Activated CD4-positive, alpha-beta T cell treated with anti-CD3 and anti-CD28 coated beads, Interleukin-2, amount 50 U/mL, for 1 hour (primary cell): Measurements from ENCODE around the gene SCNN1G.
"Not testable (repeated sequence)": the region's sequence is repeated elsewhere in the genome, so short reads cannot be mapped to it uniquely, and the experiment has no call there.

Experiments
- DNase-seq: peaks from one replicate; pipeline ENCODE4 v3.0.0-alpha.2; 2020

Gene SCNN1G, protein sequence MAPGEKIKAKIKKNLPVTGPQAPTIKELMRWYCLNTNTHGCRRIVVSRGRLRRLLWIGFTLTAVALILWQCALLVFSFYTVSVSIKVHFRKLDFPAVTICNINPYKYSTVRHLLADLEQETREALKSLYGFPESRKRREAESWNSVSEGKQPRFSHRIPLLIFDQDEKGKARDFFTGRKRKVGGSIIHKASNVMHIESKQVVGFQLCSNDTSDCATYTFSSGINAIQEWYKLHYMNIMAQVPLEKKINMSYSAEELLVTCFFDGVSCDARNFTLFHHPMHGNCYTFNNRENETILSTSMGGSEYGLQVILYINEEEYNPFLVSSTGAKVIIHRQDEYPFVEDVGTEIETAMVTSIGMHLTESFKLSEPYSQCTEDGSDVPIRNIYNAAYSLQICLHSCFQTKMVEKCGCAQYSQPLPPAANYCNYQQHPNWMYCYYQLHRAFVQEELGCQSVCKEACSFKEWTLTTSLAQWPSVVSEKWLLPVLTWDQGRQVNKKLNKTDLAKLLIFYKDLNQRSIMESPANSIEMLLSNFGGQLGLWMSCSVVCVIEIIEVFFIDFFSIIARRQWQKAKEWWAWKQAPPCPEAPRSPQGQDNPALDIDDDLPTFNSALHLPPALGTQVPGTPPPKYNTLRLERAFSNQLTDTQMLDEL

DNA sequence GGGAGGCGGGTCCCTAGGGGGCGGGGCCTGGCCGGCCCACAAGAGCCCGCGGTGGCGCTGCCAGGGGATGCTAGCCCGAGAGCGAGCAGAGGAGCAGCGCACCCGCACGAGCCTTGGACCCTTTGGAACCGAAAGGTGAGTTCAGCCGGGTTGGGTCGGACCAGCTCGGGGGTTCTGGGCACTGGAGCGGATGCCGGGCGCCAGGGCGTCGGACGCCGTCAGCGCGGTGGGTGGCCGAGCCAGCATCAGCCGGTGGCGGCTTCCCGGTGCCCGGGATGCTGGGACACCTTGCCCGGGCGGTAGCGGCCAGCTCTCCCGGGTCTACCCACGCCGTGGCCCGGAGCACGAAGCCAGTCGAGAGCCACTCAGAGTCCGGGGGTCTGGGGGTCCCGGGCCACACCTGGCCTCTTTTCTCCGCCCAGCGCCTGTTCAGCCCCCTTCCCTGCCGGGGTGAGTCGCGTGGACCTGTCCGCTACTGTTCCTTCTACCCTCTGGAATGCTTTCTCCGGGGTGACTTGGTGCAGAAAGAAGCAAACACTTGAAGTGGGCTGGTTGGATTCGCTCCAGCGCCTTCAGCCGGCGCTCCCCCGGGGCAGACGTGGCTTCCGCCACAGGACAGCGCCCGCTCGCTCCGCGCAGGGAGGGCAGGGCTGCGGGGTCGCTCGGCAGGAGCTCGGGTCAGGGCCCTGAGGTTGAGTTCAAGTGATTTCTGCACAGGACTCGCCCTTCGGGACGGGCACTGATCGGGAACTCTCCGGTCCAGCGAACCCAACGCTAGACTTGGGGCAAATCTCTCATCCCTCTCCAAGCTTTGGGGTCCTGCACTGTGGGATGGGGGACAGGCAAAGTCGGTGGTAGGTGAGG, at the start of gene SCNN1G:
Gene SCNN1G (plus strand): TSS at position 67 of the 864 bp plus-strand sequence. CDS start 3,527 bp downstream, outside the sequence.
- no peak for DNase-seq

DNA sequence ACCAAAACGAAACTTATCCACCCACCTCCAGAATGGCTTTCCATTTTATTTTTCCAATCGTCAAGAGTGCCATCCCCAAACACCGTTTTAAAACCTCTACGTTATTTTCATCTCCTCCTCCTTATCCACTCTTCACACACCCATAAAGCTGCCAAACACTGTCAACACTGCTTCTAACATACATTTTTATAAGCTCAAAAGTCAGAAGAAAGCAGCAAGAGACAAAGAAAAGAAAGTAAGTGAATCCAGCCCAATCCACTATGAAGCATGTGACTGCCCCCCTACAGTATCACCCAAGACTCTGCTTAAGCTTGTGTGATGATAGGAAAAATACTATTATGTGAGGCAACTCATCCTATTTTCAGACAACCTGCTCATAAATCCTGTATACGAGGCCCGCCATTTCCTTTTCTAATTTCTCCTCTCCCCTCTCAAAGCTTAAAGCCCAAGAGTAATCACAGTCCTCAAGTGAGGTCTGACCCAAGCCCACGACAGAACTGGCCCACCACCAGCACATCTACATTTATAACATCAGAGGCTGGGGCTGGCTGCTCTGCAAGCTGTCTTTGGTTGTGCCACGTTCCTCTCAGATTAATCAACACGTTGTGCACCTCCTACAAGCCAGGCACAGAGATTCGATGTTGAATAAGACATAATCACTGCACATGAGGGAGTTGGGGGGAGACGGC, 49.6 kb upstream of the SCNN1G start:
- no peak for DNase-seq

DNA sequence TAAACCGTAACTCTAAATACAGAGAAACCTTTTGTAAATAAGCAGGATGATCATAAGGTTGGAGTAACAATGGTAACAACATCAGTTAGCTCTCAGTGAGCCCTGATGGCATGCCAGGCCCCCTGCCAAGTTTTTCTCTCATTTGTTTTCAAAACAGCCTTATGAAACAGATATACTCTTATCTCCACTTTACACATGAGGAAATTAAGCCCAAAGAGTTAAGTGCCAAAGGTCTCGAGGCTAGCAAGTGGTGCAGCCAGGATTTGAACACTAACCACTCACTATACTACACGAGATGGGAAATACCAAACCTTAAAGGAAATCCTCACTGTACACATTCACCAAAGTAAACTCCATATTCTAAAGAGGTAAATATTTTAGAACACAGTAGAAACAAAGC, 48.3 kb upstream of the SCNN1G start:
- DNase-seq = no peak

DNA sequence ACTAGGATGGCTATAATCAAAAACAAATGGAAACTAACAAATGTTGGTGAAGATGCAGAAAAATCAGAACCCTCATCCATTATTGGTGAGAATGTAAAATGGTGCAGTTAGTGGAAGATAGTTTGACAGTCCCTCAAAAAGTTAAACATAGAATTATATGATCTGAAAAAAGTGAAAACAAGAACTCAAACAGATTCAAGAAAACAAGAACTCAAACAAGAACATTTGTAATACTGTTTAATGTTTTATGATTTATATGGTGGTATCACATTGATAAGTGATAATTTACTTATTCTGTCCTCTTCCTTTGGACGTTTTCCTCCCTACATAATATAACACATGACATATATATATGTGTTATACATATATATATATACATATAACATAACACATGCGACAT, 45.3 kb upstream of the SCNN1G start:
- DNase-seq = no peak

DNA sequence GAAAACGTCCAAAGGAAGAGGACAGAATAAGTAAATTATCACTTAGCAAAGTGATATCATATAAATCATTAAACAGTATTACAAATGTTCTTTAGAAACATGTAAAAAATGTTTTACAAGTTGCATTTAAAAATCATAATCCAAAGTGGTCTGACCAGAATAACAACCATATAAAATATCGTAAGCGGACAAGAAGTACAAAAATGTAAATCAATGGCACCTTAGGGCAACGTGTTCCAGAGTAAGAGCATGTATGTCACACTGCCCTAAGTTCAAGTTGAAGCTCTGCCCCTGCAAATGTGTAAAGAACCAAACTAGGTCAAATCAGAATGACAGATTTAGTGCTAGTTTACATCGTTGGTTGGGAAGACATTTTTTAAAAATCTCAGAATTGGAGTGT, 44.7 kb upstream of the SCNN1G start:
- DNase-seq = no peak

DNA sequence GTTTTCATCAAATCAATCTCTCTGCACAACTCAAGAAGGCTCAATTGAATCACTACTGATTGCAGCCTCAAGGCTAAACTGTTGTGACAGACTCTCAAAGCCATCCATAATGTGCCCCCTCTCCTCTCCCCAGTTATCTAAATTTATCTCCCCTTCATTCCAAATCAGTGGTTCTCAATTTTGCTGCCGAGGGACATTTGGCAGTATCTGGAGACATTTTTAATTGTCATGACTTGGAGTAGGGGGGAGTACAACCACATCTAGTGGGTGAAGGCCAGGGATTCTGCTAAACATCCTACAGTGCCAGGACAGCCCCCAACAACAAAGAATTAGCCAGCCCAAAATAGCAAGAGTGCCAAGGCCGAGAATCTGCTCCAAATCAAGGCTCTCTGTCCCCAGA, 42.4 kb upstream of the SCNN1G start:
- DNase-seq = no peak

DNA sequence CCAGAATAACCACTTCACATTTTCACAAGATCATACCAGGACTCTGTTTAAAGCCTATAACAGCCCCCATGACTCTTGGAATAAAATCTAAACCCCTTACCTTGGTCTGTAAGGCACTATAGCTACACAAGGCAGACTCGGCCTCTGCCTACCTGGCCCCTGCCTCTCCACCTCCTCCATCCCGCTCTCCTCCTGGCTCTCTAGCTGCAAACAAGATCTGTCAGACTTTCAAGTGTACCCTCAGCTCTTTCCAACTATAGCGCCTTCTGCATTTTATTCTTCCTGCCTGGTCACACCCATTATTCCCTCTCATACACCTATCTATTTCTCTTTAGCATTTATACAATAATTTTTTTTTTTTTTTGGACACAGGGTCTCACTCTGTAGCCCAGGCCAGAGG, 41.5 kb upstream of the SCNN1G start:
- no peak for DNase-seq

DNA sequence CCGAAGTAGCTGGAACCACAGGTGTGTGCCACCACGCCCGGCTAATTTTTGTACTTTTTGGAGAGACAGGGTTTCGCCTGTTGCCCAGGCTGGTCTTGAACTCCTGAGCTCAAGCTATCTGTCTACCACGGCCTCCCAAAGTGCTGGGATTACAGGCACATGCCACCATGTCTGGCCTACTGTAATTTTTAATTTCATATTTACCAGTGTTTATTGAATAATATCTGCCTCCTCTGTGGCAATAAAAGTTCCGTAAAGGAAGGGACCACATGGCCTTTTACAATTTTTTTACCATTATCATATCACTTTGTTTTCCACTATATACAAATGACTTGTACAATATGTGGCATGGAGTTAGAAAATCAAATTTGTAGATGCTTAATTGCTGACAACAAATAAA, 41.0 kb upstream of the SCNN1G start:
- no peak for DNase-seq

DNA sequence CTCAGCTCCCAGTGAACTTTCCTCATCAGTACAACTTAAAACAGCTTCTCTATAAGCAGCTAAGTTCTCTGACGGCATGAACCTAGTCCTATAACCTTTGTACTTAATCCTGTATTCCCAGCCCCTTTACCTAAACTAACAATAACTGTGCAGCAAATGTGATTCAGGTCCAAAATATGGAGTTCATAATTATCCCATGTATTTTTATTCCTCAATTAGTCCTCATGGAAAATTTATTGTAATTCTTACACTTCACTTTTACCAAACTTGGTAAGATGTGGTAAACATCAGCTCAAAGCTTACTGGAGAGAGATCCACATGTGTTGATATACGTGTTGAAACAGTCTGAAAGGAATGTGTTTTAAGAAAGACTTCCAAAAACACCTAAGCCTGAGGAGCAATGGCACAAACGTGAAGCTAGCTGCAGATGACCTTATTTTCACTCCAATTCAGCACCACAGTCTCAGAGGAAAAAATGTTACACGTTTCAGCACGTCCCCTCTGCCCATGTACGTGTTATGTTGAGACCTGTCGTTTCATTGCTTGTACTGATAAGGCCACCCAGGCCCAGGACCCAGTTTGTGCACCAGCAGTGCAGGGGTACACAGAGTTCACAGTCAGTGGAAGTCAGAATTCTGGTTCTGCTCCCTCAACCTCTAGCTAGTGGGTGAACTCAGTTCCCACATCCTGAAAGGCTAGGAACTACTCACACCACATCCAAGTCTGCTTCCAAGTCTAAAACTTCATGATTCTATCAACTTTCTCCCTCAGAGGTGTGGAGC, 40.4 kb upstream of the SCNN1G start:
- DNase-seq = no peak

DNA sequence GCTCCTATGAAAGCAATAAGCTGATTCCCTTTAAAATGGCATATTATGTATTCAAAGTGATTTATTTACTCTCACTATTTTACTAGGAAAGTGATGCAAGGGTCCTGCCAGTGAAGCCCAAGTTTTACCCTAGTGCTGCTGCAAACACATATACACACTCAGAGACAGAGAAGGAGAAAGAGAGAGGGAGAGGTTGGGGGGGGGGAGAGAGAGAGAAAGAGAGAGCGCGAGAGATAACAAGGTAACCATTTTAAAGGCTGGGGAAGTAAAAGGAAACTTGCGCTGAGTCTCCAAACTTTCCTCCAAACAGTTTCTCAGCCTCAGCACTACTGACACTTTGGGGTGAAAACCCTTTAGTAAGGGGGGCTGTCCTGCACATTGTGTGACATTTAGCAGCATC, 39.2 kb upstream of the SCNN1G start:
- DNase-seq = no peak

DNA sequence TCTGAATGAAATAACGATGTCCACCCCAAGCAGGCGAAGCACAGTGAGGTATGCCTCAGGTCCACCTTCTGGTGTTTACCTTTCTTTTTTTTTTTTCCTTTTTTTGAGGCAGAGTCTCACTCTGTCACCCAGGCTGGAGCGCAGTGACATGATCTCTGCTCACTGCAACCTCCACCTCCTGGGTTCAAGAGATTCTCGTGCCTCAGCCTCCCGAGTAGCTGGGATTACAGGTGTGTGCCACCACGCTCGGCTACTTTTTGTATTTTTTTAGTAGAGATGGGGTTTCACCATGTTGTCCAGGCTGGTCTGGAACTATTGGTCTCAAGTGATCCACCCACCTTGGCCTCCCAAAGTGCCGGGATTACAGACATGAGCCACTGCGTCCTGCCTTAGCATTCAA, 38.2 kb upstream of the SCNN1G start:
- not testable (repeated sequence) for DNase-seq

DNA sequence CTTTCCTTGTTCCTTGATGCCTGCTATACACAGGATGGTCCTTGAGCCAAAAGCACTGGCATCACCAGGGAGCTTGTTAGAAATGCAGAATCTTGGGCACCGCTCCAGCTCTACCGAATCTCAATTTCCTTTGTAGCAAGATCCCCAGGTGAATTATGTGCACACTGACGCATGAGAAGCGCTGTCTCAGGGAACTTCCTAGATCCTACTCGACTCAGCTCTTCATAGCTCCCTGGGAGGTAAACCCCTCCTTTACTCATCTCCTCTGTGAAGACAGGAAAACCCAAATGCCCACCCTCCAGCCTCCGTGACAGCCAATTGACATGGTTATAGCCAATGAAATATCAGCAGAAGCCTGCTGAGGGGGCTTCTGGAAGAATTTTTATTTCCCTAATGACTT, 37.4 kb upstream of the SCNN1G start:
- no peak for DNase-seq

DNA sequence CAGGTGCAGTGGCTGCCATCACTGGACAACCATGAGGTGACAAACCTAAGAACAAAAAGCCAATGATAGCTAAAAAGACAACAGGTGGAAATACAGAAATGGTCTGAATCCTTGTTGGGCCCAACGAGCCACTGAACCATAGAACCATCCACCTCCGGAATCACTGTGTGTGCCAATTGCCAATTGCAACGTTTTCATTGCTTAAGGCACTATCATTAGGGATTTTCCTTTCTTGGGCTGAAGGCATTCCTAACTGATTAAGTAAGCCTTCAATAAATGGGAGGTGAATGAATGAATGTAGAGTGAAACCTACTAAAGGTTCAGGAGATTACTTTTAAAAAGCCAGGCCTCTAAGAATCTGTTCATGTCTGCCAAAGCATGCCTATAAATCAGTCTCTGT, 36.9 kb upstream of the SCNN1G start:
- no peak for DNase-seq

DNA sequence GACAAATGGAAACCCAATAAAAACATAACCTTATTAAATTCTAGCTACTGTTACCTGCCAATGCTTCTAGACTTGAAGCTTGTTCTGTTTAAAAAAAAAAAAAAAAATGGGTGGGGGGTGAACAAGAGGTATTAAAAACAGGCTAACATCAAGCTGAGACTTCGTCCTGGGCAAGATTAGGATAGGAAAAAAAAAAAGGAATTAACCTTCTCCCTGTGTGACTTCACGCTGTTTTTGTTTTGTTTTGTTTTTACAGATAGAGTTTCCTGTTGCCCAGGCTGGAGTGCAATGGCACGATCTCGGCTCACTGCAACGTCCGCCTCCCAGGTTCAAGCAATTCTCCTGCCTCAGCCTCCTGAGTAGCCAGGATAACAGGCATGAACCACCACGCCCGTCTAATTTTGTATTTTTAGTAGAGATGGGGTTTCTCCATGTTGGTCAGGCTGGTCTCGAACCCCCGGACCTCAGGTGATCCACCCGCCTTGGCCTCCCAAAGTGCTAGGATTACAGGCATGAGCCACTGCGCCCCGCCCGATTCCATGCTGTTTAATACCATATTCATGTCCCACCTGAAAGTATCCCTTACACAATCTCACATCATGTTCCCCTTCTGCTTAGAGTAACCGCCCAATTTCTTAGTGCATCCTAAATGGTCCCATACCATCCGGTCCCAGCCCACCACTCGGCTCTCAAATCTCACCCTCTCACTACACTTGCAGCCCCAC, 35.5 kb upstream of the SCNN1G start:
- DNase-seq = no peak

DNA sequence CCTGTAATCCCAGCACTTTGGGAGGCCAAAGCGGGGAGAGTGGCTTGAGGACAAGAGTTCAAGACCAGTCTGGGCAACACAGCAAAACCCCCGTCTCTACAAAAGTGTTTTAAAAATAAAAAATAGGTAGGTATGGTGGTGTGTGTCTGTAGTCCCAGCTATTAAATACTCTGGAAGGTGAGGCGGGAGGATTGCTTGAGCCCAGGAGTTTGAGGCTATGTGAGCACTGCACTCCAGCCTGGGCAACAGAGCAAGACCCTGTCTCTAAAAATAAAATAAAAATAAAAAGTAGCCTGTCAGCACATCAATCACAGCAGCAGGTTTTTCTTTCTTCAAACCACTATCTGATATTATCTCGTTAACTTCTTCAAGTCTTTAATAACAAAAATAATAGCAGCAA, 34.9 kb upstream of the SCNN1G start:
- no peak for DNase-seq

DNA sequence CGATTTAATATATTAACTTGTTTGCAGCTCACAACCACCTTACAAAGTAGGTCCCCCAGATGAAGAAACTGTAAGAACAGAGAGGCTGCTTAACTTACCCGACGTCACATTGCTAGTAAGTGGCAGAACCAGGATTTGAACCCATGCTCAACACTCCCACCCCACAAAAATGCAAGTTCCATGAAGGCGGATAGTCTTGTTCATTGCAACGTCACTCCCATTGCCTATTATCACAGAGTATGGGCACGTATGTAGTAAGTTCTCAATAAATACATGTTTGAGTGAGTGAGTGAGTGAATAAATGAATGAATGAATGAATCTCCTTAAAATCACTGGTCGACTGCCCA, 34.4 kb upstream of the SCNN1G start:
- no peak for DNase-seq

DNA sequence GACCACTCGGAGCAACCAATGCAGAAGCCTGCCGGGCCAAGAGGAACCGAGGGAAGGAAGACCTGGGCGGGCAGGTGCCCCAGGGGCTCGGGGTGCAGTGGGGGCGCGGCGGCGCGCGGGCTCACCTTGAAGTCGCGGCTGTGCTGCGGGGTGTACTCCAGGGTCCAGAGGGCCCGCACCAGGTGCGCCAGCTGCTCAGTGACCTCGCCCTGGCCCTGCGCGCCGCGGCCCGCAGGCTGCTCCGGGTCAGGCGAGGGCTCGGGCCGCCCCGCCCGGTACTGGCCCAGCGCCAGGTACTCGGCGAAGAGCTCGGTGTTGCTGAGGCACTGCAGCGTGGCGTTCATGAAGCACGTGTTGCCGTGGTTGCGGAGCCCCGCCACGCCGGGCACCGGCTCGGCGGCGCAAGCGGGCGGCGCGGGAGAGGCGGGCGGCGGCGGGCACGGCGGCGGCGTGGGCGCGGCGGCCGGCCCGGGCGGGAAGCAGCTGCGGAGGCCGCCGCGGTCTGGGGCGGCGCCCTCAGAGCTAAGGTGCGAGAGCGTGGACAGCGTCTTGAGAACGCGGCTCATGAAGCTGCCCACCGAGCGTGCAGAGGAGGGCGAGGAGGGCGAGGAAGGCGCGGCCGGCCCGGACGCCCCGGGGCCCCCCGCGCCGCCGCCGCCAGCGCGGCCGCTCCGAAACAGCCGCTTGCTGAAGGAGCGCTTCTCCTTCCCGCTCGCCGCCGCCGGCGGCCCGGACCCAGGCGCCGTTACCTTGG, 33.9 kb upstream of the SCNN1G start:
- peak; percentile 49 for DNase-seq

DNA sequence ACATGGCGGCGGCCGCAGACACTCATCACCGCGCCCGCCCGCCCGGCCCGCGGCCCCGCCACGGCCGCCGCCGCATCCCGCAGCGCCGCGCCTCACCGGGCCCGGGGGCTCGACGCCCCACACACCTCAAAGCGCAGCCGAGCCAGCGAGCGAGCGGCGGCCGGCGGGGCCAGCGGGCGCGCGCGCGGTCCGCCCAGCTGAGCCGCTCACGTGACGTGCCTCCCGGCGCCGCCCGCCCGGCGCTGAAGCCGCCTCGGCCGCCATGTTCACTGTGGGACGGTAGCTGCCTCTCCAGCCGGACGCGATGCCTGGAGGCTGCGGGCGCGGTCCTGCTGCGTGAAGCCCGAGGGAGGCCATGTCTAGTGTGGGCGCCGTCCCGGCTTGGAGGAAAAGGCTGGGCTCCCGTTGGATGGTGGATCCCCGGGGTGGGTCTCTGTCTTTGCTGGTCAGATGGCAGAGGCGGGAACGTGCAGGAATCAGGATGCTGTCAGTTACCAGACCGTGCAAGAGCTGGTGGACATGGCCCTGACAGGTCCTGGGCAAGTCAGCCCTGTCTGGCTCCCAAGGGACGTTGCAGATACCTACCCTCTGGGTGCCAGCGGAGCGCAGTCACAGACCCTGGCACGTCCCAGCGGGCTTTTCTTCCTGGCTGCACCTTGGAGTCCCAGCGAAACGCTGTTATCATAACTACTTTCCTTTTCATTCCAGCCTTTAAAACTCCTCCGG, 33.1 kb upstream of the SCNN1G start, which contains the start of gene USP31:
Gene USP31 (minus strand): TSS at position 186 of the 726 bp plus-strand sequence. CDS start 182 bp downstream, at position 4.
- peak; percentile 86 for DNase-seq

DNA sequence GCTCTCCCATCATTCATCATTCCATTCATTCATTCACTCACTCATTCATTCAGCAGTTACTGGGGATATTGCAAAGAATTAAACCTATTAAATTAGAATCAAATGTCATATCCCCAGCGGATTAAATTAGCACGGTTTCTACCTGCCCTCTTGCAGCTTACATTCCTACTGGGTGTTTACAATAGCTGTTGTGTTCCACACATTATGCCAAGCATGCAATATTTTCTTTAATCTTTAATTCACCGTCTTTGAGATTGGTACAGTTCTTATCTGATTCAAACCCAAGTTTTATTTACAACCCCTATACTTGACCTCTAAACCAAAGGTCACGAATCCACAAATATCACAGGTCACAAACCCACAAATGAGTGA, 32.6 kb upstream of the SCNN1G start:
- no peak for DNase-seq
